ENCODE results near the gene BCL2L14.

BCL2L14 gene

GRCh38 chr12:12024911-12025682 is 45.6 kb upstream of the BCL2L14 start:
- Histone ChIP-seq H3K27me3 (ENCODE audit: insufficient read depth, low read length) (no peaks in the 10 kb centered on the region), H3K9me2 (ENCODE audit: low read depth, low read length) (no peaks in the 10 kb centered on the region), H3K27ac (ENCODE audit: low read depth, low read length, poor library complexity, severe bottlenecking) (peak overlapping the region; percentile 98), H2AFZ (ENCODE audit: low read length) (no peak overlapping the region), H3K9me3 (ENCODE audit: low read length) (peaks cover 9% of the 10 kb centered on the region; the same call in 1 of the 2 replicates), H3F3A (ENCODE audit: insufficient read depth, low read length) (0 out of 2 replicates have a peak, but pooled peaks cover 10% of the 10 kb centered on the region), H3K9ac (ENCODE audit: low read length) (peak overlapping the region; percentile 59), H3K4me2 (ENCODE audit: low read length) (peak overlapping the region; percentile 63), H3K4me3 (ENCODE audit: low read depth, low read length, poor library complexity, severe bottlenecking) (peak overlapping the region; percentile 32), H4K20me1 (ENCODE audit: insufficient read depth, low read length) (no peaks in the 10 kb centered on the region), H3K4me1 (ENCODE audit: insufficient read depth, low read length, severe bottlenecking) (peaks cover 72% of the 10 kb centered on the region), H3K36me3 (ENCODE audit: insufficient read depth, low read length) (no peaks in the 10 kb centered on the region), H3K79me2 (ENCODE audit: insufficient read depth, low read length) (no peaks in the 10 kb centered on the region)
- no peak for TF ChIP-seq EZH2 (IDR thresholded peaks at IDR 0.05; ENCODE audit: borderline replicate concordance, low read length)
- TF ChIP-seq CTCF (IDR thresholded peaks at IDR 0.05; ENCODE audit: low read length): no peak

GRCh38 chr12:12025799-12026386 is 44.8 kb upstream of the BCL2L14 start:
- Histone ChIP-seq H3K9me2 (ENCODE audit: low read depth, low read length) (no peaks in the 10 kb centered on the region), H3K4me3 (ENCODE audit: low read depth, low read length, poor library complexity, severe bottlenecking) (no peak overlapping the region), H3K27me3 (ENCODE audit: insufficient read depth, low read length) (no peaks in the 10 kb centered on the region), H3K9ac (ENCODE audit: low read length) (peak overlapping the region; percentile 59; the same call in 1 of the 2 replicates), H3K36me3 (ENCODE audit: insufficient read depth, low read length) (no peaks in the 10 kb centered on the region), H3F3A (ENCODE audit: insufficient read depth, low read length) (0 out of 2 replicates have a peak, but pooled peaks cover 10% of the 10 kb centered on the region), H3K4me1 (ENCODE audit: insufficient read depth, low read length, severe bottlenecking) (peaks cover 67% of the 10 kb centered on the region), H3K4me2 (ENCODE audit: low read length) (no peak overlapping the region), H3K9me3 (ENCODE audit: low read length) (peaks cover 9% of the 10 kb centered on the region; the same call in 1 of the 2 replicates), H4K20me1 (ENCODE audit: insufficient read depth, low read length) (no peaks in the 10 kb centered on the region), H2AFZ (ENCODE audit: low read length) (no peak overlapping the region), H3K27ac (ENCODE audit: low read depth, low read length, poor library complexity, severe bottlenecking) (peak overlapping the region; percentile 98), H3K79me2 (ENCODE audit: insufficient read depth, low read length) (no peaks in the 10 kb centered on the region)
- TF ChIP-seq CTCF (IDR thresholded peaks at IDR 0.05; ENCODE audit: low read length) (no peak), EZH2 (IDR thresholded peaks at IDR 0.05; ENCODE audit: borderline replicate concordance, low read length) (no peak)

GRCh38 chr12:12028668-12029402 is 41.9 kb upstream of the BCL2L14 start:
- Histone ChIP-seq H3K9ac (ENCODE audit: low read length) (no peak overlapping the region), H2AFZ (ENCODE audit: low read length) (no peak overlapping the region), H3F3A (ENCODE audit: insufficient read depth, low read length) (0 out of 2 replicates have a peak, but pooled peaks cover 10% of the 10 kb centered on the region), H3K4me3 (ENCODE audit: low read depth, low read length, poor library complexity, severe bottlenecking) (no peak overlapping the region), H3K9me3 (ENCODE audit: low read length) (peaks cover 9% of the 10 kb centered on the region; the same call in 1 of the 2 replicates), H3K27ac (ENCODE audit: low read depth, low read length, poor library complexity, severe bottlenecking) (peak overlapping the region; percentile 66), H3K4me2 (ENCODE audit: low read length) (no peak overlapping the region), H3K27me3 (ENCODE audit: insufficient read depth, low read length) (no peaks in the 10 kb centered on the region), H3K79me2 (ENCODE audit: insufficient read depth, low read length) (no peaks in the 10 kb centered on the region), H3K4me1 (ENCODE audit: insufficient read depth, low read length, severe bottlenecking) (peaks cover 66% of the 10 kb centered on the region), H3K9me2 (ENCODE audit: low read depth, low read length) (no peaks in the 10 kb centered on the region), H4K20me1 (ENCODE audit: insufficient read depth, low read length) (no peaks in the 10 kb centered on the region), H3K36me3 (ENCODE audit: insufficient read depth, low read length) (no peaks in the 10 kb centered on the region)
- TF ChIP-seq CTCF (IDR thresholded peaks at IDR 0.05; ENCODE audit: low read length) (no peak), EZH2 (IDR thresholded peaks at IDR 0.05; ENCODE audit: borderline replicate concordance, low read length) (no peak)

Data from OCI-LY1 (cell line).